PFSK-1 (cell line): ENCODE data around the gene PPARG.

Source experiments
- FOXP2 ChIP-seq: optimal IDR thresholded peaks from 2 replicates; pipeline ENCODE3; 2011; ENCODE audit warnings: borderline replicate concordance, control low read depth, inconsistent platforms; ENCODE audit not compliant: insufficient read depth; ENCODE audit errors: extremely low read length, extremely low read depth
- POLR2AphosphoS5 ChIP-seq: IDR thresholded peaks from 2 replicates; pipeline ENCODE4 v1.6.1; 2012; ENCODE audit warnings: low read depth, mild to moderate bottlenecking, control low read depth, low read length, moderate library complexity
- REST ChIP-seq, 2 experiments: IDR thresholded peaks; 2 replicates each; pipeline versions ENCODE4 v1.6.1 to v1.8.0; 2011 to 2012; ENCODE audit warnings: low read depth in 2 of 2, low read length in 2 of 2, control low read depth in 1 of 2, inconsistent platforms in 1 of 2, mild to moderate bottlenecking in 1 of 2, moderate library complexity in 1 of 2; ENCODE audit not compliant: insufficient read depth in 1 of 2
- SIN3A ChIP-seq: IDR thresholded peaks from 2 replicates; pipeline ENCODE4 v1.6.1; 2012; ENCODE audit warnings: mild to moderate bottlenecking, low read length, moderate library complexity, borderline replicate concordance; ENCODE audit not compliant: insufficient read depth
- TAF1 ChIP-seq: IDR thresholded peaks from 2 replicates; pipeline ENCODE4 v1.6.1; 2012; ENCODE audit warnings: low read length, control low read depth, borderline replicate concordance; ENCODE audit not compliant: insufficient read depth

PPARG gene

GRCh38 chr3:12379640-12380429, 91.0 kb downstream of the PPARG start:
- TF ChIP-seq REST (IDR thresholded peaks at IDR 0.05; ENCODE audit: insufficient read depth in 1 of 2, low read depth in 2 of 2, low read length in 2 of 2) (no peak), TAF1 (no peak), SIN3A (no peak), POLR2AphosphoS5 (no peak), FOXP2 (no peak)

GRCh38 chr3:12380461-12380860, 91.6 kb downstream of the PPARG start:
- TF ChIP-seq SIN3A (no peak), TAF1 (no peak), REST (IDR thresholded peaks at IDR 0.05; ENCODE audit: insufficient read depth in 1 of 2, low read depth in 2 of 2, low read length in 2 of 2) (no peak), FOXP2 (no peak), POLR2AphosphoS5 (no peak)

GRCh38 chr3:12381199-12381598, 92.3 kb downstream of the PPARG start:
- no peak for TF ChIP-seq REST (IDR thresholded peaks at IDR 0.05; ENCODE audit: insufficient read depth in 1 of 2, low read depth in 2 of 2, low read length in 2 of 2)
- TF ChIP-seq SIN3A, result no peak
- no peak for TF ChIP-seq TAF1
- TF ChIP-seq FOXP2, result no peak
- no peak for TF ChIP-seq POLR2AphosphoS5

- no peak for TF ChIP-seq SIN3A
Observed at GRCh38 chr3:12383218-12383617, 94.3 kb downstream of the PPARG start.

- TF ChIP-seq POLR2AphosphoS5 (no peak), FOXP2 (no peak), REST (IDR thresholded peaks at IDR 0.05; ENCODE audit: insufficient read depth in 1 of 2, low read depth in 2 of 2, low read length in 2 of 2) (no peak), TAF1 (no peak), SIN3A (no peak)
Observed at GRCh38 chr3:12384451-12385233, 95.8 kb downstream of the PPARG start.
